Stimulated activated CD4-positive, alpha-beta T cell treated with anti-CD3 and anti-CD28 coated beads, Interleukin-12 subunit alpha, Interleukin-12 subunit beta, amount 100 ng/mL, for 24 hours (primary cell): Measurements from ENCODE around the gene CPLX1.
"Not testable (repeated sequence)": the region's sequence is repeated elsewhere in the genome, so short reads cannot be mapped to it uniquely, and the experiment has no call there.

Experiments used
- DNase-seq, 2 experiments: peaks; one replicate each; pipeline ENCODE4 v3.0.0-alpha.2; 2020; ENCODE audit warnings: low read depth in 2 of 2

Gene CPLX1

DNA sequence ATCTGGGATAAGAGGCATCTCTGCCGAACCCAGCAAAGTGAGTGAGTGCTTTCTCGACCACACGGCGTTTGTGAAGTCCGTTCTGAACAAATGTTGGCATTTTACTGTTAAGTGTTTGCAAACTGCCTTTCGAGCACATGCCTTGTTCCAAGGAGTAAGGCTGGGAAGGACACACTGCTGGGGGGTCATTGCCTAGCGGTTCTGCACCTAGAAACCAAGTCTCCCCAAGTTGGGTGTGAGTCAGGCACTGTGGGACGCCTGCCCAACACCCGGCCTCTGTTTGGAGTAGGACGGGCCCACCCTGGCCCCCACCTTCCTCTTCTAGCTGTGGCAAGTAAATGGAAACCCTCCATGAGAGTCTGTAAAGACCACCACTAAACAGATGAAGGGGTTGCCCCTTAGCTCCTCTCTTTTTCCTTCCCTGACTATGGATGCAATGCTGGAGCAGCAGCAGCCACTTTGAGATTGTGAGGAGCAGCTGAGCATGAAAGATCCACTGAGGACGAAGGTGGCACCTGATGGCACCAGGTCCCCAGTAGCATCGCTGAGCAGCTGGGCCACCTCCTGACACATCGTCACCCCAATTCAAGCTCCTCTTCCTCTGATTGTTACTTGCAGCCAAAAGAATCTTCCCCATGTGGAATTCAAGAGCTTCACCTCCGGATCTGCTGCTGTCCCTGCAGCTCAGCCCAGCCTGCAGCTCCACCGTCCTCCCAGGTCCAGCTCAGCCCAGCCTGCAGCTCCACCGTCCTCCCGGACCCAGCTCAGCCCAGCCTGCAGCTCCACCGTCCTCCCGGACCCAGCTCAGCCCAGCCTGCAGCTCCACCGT lies 6.3 kb downstream of the CPLX1 start:
- DNase-seq, result no peak

- DNase-seq, result no peak
Measured at GRCh38 chr4:818106-818921, 7.6 kb downstream of the CPLX1 start.

- no peak for DNase-seq
Measured at GRCh38 chr4:815464-816146, 10.3 kb downstream of the CPLX1 start.

DNA sequence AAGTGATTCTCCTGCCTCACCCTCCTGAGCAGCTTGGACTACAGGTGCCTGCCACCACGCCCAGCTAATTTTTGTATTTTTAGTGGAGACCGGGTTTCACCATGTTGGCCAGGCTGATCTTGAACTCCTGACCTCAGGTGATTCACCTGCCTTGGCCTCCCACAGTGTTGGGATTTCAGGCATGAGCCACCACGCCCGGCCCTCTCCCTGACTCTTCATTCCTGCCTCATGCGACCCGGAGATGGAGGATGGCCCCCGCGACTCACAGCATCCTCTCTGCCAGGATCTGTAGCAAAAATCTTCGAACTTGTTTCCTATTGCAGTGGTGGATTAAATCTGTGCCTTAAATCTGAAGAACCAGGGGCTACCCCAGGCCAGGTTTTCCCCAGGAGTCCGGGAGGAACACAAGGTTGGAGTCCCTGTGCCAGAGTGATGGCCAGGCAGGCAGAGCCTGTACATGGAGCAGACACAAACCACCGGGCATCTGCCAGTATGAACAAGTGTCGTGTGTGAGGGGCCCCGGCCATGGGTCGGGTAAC lies 11.5 kb downstream of the CPLX1 start:
- DNase-seq, result no peak

GRCh38 chr4:813900-814299 lies 12.0 kb downstream of the CPLX1 start:
- no peak for DNase-seq

- no peak for DNase-seq
Measured at GRCh38 chr4:808860-809570, 16.9 kb downstream of the CPLX1 start.

- DNase-seq, result no peak
Measured at GRCh38 chr4:807792-808191, 18.1 kb downstream of the CPLX1 start.

GRCh38 chr4:806979-807378 lies 18.9 kb downstream of the CPLX1 start:
- not testable (repeated sequence) for DNase-seq

GRCh38 chr4:804804-805203 lies 21.1 kb downstream of the CPLX1 start:
- DNase-seq, result no peak

DNA sequence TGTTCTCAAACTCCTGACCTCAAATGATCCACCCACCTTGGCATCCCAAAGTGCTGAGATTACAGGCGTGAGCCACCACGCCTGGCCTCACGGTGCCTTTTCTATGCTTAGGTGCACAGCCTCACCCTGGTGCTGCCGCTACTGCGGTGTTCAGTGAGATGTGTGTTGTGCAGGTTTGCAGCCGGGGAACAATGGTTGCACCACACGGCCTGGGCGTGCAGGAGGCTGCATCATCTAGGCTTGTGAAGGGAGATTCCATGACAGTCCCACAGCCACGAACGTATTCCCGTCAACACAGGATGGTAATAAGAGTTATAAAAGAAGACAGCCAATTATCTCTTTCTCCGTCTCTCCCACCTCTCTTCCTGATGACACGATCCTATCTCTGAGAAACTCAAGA lies 22.0 kb downstream of the CPLX1 start:
- DNase-seq, result no peak

- no peak for DNase-seq
Measured at GRCh38 chr4:801436-802124, 24.3 kb downstream of the CPLX1 start.

GRCh38 chr4:797066-797465 lies 28.9 kb downstream of the CPLX1 start:
- no peak for DNase-seq

DNA sequence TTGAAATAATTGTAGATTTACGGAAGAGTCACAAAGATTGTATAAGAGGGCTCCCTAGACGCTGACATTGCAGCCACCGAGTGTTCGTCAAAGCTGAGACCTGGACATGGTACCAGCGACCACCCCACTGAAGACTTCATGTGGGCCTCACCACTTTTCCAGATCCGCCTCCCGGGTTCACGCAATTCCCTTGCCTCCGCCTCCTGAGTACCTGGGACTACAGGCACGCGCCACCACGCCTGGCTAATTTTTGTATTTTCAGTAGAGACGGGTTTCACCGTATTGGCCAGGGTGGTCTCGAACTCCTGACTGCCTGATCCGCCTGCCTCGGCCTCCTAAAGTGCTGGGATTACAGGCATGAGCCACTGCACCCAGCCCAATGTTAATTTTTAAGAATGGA lies 29.7 kb downstream of the CPLX1 start:
- no peak for DNase-seq

DNA sequence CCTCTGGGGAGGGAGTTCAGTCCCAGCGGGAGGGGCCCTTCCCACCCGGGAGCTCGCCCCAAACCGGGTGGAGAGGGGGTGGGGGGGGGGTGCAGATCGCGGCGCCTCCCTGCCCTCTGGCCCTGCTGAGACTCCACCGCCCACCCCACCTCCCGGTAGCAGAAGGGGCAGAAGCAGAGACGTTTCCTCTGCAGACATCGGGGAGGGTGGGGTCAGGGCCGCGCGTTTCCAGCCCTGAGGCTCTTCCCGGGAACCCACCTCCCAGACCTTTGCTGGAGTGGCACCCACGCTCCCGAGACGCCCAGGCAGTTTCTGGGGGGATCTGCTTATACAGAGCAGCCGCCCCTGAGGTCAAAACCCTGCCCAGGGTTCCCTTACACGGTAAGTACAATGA lies 30.2 kb downstream of the CPLX1 start:
- DNase-seq, result no peak

DNA sequence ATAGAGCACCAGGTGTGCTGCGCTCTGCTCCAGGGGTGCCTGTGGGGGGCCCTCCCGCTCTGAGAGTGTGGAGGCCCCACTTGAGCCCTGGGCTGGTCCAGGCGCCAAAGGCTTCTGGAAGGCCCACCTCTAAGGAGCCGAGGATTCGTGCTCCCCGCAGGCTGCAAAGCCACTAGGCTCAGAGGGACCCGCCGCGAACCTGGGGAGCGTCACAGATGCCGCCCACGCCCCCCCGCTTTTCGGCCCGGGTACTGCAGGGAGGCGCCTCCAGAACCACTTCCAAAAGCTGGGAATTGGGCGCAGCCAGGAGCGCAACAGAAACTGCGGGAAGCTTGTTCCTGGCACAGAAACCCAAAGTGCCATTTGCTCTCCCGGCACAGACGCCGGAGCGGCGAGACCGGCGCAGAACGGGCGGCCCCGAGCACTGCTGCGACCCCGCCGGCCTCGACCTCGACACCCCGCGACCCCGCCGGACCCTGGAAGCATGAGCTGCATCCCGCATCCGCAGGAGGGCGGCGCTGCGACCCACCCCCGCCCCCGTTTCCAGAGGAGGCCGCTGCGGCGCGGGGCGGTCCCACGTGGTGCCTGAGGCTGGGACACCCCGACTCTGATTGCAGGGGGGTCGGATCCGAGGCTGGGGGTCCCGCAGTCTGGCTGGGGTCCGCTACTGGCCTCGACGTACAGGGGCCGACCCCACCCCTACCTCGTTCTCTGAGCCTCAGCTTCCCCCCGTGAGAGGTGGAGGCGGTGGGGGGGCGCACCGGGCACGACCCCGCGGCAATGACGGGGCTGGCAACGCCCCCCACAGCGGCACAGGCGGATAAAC lies 30.8 kb downstream of the CPLX1 start:
- no peak for DNase-seq

DNA sequence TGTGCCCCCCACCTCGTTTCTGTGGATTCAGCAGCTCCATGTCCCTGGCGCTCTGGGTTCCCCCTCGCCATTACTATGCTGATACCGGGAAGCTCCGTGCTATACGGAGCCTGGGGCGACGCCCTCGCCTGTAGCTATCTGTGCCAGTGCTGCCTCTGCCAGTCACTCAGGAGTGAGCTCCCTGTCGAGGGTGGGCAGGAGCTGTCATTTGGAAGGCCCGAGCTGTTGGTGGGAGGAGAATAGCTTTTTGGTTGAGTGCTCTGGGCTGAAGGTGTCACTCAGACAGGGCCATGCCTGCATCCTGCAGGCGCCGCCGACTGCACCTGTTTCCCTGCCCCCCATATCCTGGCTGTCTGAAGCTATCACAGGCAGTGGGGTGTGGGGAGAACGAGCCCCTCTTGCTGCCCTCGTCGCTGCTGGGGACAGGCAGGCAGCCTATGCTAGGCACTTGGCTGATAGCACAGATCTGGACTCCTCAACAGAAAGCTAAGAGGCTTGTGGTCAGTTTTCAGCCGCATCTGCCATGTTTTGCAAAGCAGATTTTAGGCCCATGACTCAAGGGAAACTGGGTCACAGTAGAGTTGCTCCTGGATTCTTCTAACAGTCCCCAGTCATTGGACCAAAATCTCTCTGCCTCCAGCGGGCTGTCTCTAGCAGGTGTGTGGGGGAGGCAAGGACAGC lies 31.8 kb downstream of the CPLX1 start:
- DNase-seq, result no peak

GRCh38 chr4:793093-793861 lies 32.7 kb downstream of the CPLX1 start:
- no peak for DNase-seq

GRCh38 chr4:792626-793092 lies 33.3 kb downstream of the CPLX1 start:
- no peak for DNase-seq
